Measurements from ENCODE around the gene TNFAIP8L1. TPM values are rescaled to one million over a fixed set of nuclear protein-coding genes. Genes with fewer than 3 reads are reported as not detected.

The TNFAIP8L1 gene
- total RNA-seq, 1 donor from 2014 or later: 8.9 TPM

DNA sequence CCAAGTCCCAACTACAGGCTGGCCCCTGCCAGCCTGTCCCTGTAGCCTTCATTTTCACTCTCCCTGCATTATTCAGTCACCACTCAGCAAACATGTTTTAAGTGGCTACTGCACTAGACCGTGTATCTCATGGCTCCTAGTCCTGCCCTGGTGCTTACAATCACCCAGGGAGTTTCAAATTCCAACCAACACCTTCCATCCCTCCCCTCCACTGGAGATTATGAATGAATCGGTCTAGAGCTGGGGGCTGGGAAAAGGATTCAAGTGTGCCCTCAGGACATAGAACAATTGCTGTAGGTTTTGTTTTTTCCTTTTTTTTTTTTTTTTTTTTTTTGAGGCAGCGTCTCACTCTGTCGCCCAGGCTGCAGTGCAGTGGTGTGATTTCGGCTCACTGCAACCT lies 15.0 kb upstream of the TNFAIP8L1 start:
- H3K27ac Mint-ChIP-seq: peak overlapping the region; percentile 51
- no peaks in the 10 kb centered on the region for H3K9me3 Mint-ChIP-seq
- TF ChIP-seq, protein P1, sequence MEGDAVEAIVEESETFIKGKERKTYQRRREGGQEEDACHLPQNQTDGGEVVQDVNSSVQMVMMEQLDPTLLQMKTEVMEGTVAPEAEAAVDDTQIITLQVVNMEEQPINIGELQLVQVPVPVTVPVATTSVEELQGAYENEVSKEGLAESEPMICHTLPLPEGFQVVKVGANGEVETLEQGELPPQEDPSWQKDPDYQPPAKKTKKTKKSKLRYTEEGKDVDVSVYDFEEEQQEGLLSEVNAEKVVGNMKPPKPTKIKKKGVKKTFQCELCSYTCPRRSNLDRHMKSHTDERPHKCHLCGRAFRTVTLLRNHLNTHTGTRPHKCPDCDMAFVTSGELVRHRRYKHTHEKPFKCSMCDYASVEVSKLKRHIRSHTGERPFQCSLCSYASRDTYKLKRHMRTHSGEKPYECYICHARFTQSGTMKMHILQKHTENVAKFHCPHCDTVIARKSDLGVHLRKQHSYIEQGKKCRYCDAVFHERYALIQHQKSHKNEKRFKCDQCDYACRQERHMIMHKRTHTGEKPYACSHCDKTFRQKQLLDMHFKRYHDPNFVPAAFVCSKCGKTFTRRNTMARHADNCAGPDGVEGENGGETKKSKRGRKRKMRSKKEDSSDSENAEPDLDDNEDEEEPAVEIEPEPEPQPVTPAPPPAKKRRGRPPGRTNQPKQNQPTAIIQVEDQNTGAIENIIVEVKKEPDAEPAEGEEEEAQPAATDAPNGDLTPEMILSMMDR (conservative IDR thresholded peaks at IDR 0.05): no peak
- no peaks in the 10 kb centered on the region for H3K36me3 Mint-ChIP-seq
- no peaks in the 10 kb centered on the region for H3K27me3 Mint-ChIP-seq
- peaks cover 10% of the 10 kb centered on the region for H3K4me1 Mint-ChIP-seq (ENCODE audit: unreplicated experiment)
- DNase-seq (ENCODE audit: extremely low spot score, unreplicated experiment): no peak
- peak overlapping the region; percentile 61 for H3K4me3 Mint-ChIP-seq

DNA sequence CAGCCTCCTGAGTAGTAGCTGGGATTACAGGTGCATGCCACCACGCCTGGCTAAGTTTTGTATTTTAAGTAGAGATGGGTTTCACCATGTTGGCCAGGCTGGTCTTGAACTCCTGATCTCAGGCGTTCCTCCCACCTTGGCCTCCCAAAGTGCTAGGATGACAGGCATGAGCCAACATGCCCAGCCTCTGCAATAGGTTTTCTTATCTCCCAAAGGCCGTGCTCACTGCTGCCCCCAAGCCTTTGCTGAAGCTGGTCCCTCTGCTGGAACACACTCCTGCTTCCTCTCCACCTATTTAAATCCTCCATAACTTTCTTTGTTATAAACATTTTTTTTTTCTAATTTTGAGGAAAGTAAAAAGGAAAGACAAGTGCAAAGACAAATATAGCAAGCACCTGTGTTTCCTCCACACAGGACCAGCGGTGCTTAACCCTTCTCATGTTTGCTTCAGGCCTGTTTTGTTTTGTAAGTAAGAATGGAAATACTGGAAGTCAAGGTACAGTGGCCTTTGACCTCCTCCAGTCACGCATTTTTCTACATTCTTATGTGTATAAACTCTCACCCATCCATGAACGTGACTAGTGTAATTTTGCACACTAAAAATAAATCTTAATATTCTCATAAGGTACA lies 14.5 kb upstream of the TNFAIP8L1 start:
- Mint-ChIP-seq H3K9me3 (no peaks in the 10 kb centered on the region), H3K4me1 (ENCODE audit: unreplicated experiment) (peaks cover 10% of the 10 kb centered on the region), H3K27ac (no peak overlapping the region), H3K27me3 (no peaks in the 10 kb centered on the region), H3K4me3 (no peak overlapping the region), H3K36me3 (no peaks in the 10 kb centered on the region)
- DNase-seq (ENCODE audit: extremely low spot score, unreplicated experiment): no peak
- TF ChIP-seq, protein P1 (conservative IDR thresholded peaks at IDR 0.05): peak; percentile 44

DNA sequence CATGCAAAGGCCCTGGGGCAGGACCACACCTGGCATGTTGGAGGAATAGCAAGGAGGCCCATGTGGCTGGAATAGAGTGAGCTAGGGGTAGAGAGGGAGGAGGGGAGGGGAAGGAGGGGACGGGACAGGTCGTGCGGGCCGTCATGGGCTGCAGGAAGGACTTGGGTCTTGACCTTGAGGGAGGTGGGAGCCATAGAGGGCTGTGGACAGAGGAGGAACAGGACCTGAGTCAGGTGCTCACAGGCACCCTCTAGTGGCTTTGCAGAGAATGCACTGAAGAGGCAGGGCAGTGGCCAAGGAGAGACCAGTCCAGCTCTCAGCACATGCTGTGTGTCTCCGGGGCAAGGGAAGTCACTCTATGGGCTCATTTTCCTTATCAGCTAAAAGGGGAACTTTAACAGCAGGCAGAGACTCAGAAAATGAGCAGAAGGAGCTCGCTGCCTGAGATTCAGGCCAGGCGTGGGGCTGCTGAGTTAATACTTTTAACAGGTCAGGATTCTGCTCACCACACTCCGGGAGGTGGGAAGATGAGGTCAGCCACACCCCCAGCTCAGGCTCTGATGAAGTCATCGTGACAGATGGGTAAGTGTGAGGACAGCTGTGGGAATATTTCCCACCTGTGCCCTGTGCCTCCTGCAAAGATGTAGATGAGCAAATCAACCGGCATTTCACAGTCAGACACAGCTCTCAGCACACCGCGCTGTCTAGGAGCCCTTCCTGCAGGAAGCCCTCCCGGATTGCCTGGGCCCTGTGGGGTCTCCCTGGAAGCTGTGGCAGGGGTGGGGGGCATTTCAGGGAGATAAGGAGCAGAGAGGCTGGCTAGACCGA lies 6.0 kb upstream of the TNFAIP8L1 start:
- no peak for DNase-seq (ENCODE audit: extremely low spot score, unreplicated experiment)
- H3K36me3 Mint-ChIP-seq: no peaks in the 10 kb centered on the region
- H3K9me3 Mint-ChIP-seq: no peaks in the 10 kb centered on the region
- peaks cover 6% of the 10 kb centered on the region for H3K4me1 Mint-ChIP-seq (ENCODE audit: unreplicated experiment)
- peaks cover 5% of the 10 kb centered on the region for H3K27me3 Mint-ChIP-seq
- peak overlapping the region; percentile 74 for H3K4me3 Mint-ChIP-seq
- TF ChIP-seq, protein P1 (conservative IDR thresholded peaks at IDR 0.05): peak; percentile 84
- peak overlapping the region; percentile 80 for H3K27ac Mint-ChIP-seq

DNA sequence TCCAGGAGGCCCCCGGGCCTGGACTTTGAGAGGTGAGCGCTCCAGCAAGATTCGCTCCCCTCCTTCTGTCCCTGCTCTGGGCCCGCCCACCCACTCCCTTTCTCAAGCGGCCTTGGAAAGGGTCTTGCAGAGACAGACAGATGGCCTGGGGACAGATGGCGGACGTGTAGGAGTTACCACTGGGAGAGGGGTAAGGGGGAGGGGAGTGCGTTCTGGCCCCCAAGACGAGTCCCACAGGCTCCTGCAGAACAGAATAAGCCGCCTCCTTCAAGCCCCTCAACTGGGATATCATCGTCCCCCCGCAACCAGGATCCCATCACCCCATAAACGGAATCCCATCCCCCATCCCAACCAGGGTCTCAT lies 3.6 kb upstream of the TNFAIP8L1 start:
- Mint-ChIP-seq H3K27ac (no peak overlapping the region), H3K4me1 (ENCODE audit: unreplicated experiment) (peaks cover 9% of the 10 kb centered on the region), H3K27me3 (peaks cover 5% of the 10 kb centered on the region), H3K36me3 (no peaks in the 10 kb centered on the region), H3K9me3 (no peaks in the 10 kb centered on the region), H3K4me3 (peak overlapping the region; percentile 68)
- no peak for DNase-seq (ENCODE audit: extremely low spot score, unreplicated experiment)
- TF ChIP-seq, protein P1 (conservative IDR thresholded peaks at IDR 0.05): no peak

DNA sequence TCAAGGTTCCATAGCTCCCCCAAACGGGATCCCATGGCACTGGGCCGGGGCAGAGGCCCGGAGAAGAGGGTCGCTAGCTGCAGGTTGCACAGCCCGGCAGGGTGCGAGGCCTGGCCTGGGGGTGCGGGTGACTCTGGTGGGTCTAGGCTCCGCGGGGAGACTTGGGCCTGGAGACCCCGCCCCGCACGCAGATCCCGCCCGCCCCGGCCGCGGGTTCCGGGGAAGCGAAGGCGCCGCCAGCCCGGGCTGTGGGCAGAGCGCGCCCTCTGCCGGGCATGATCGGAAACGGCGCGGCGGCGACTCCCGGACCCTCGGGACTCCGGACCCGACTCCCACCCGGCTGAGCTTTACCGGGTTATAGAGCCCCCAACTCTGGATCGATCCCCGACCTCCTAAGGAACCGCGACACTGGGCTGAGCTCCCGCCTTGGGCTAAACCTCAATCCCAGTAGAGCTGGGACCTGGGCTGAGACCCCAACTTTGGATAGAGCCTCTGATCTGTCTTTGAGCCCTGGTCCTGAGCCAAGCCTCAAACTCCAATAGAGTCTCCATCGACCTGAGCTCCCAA lies 3.1 kb upstream of the TNFAIP8L1 start:
- H3K36me3 Mint-ChIP-seq: no peaks in the 10 kb centered on the region
- no peaks in the 10 kb centered on the region for H3K9me3 Mint-ChIP-seq
- peaks cover 5% of the 10 kb centered on the region for H3K27me3 Mint-ChIP-seq
- H3K27ac Mint-ChIP-seq: no peak overlapping the region
- TF ChIP-seq, protein P1 (conservative IDR thresholded peaks at IDR 0.05): peak; percentile 99
- peaks cover 9% of the 10 kb centered on the region for H3K4me1 Mint-ChIP-seq (ENCODE audit: unreplicated experiment)
- peak overlapping the region; percentile 74 for H3K4me3 Mint-ChIP-seq
- DNase-seq (ENCODE audit: extremely low spot score, unreplicated experiment): peak; percentile 86

All from type B pancreatic cell (in vitro differentiated cells).